Panc1 (cell line): ENCODE data around the gene SCN1B. TPM values are rescaled to one million over a fixed set of nuclear protein-coding genes. Genes with fewer than 3 reads are reported as not detected.
A peak's percentile ranks its signal among the peaks of the same experiment; 100 is the strongest.

Experiments
- ATAC-seq: fragments of 200-7000 bp; cut with Tn5 transposase; 2 replicates; pipeline ENCODE4 v1.9.1; 2020; ENCODE audit warnings: mild to moderate bottlenecking, moderate library complexity
- BruUV-seq: library from RNA; stranded (reverse); fragments of 400-500 nt; replicated peaks from 2 replicates; lab custom pipeline; 2021; lab: Mats Ljungman, UMichigan
- CTCF ChIA-PET: fragments of 300-600 bp; sonication (Branson Sonifier 250); formaldehyde crosslinking; loops from one replicate; lab custom pipeline; 2022; ENCODE audit warnings: antibody characterized with exemption; lab: Charles Lee
- POLR2A ChIA-PET: fragments of 300-600 bp; sonication (Branson Sonifier 250); formaldehyde crosslinking; loops from one replicate; lab custom pipeline; 2022; ENCODE audit warnings: antibody characterized with exemption; lab: Charles Lee
- DNase-seq: peaks from one replicate; pipeline ENCODE4 v3.0.0-alpha.2; 2010; ENCODE audit warnings: low read depth, low spot score
- H3K27ac ChIP-seq: 2 replicates; pipeline ENCODE4 v1.5.1; 2011; ENCODE audit warnings: mild to moderate bottlenecking, low read length, inconsistent platforms
- H3K27me3 ChIP-seq: fragments of 200-500 bp; sonication (Bioruptor generic); 2 replicates; pipeline ENCODE4 v1.6.0; 2014; ENCODE audit warnings: low read length, inconsistent platforms; ENCODE audit not compliant: control insufficient read depth, insufficient read depth
- H3K36me3 ChIP-seq: fragments of 200-500 bp; sonication (Bioruptor generic); 2 replicates; pipeline ENCODE4 v1.5.1; 2014; ENCODE audit warnings: inconsistent platforms, mild to moderate bottlenecking, low read length, moderate library complexity; ENCODE audit not compliant: control insufficient read depth, insufficient read depth
- H3K4me1 ChIP-seq: 2 replicates; pipeline ENCODE4 v1.5.1; 2011; ENCODE audit warnings: inconsistent platforms, mild to moderate bottlenecking, low read length, moderate library complexity; ENCODE audit not compliant: control insufficient read depth, insufficient read depth
- H3K4me3 ChIP-seq, 2 experiments: 2 replicates each; pipeline ENCODE4 v1.5.1; 2011 to 2012; ENCODE audit warnings: low read depth in 2 of 2, low read length in 2 of 2, mild to moderate bottlenecking in 2 of 2, inconsistent platforms in 1 of 2, moderate library complexity in 1 of 2
- H3K9me3 ChIP-seq: fragments of 200-500 bp; sonication (Bioruptor generic); 2 replicates; pipeline ENCODE4 v1.5.1; 2014; ENCODE audit warnings: low read depth, mild to moderate bottlenecking, inconsistent platforms, low read length, moderate library complexity; ENCODE audit not compliant: control insufficient read depth, insufficient read depth
- CTCF ChIP-seq: fragments of 450-650 bp; IDR thresholded peaks from 2 replicates; pipeline ENCODE4 v1.5.1; 2017; ENCODE audit warnings: mild to moderate bottlenecking
- POLR2AphosphoS5 ChIP-seq: IDR thresholded peaks from 2 replicates; pipeline ENCODE4 v1.6.1; 2012; ENCODE audit warnings: mild to moderate bottlenecking, low read depth, low read length, moderate library complexity
- REST ChIP-seq, 2 experiments: IDR thresholded peaks; 2 replicates each; pipeline ENCODE4 v1.6.1; 2011 to 2012; ENCODE audit warnings: low read depth in 2 of 2, control low read depth in 1 of 2, low read length in 1 of 2, mild to moderate bottlenecking in 1 of 2, moderate library complexity in 1 of 2; ENCODE audit not compliant: insufficient read depth in 1 of 2
- SIN3A ChIP-seq: IDR thresholded peaks from 2 replicates; pipeline ENCODE4 v1.6.1; 2012; ENCODE audit warnings: low read depth, mild to moderate bottlenecking, low read length, moderate library complexity, borderline replicate concordance; ENCODE audit not compliant: insufficient read depth
- TCF7L2 ChIP-seq: IDR thresholded peaks from 2 replicates; pipeline ENCODE4 v1.6.1; 2011; ENCODE audit warnings: mild to moderate bottlenecking, low read depth, low read length, inconsistent platforms
- in situ Hi-C: cut with HindIII; loops from 2 replicates; pipeline ENCODE4 v1.10.0; 2016; ENCODE audit warnings: low sequenced_read_pairs, low pct_unique_long_range_greater_than_20kb
- intact Hi-C: fragments of 100-400 bp; cut with micrococcal nuclease; formaldehyde crosslinking; loops from one replicate; pipeline ENCODE4 v1.10.0; 2022; ENCODE audit not compliant: unreplicated experiment
- total RNA-seq: library from RNA; stranded (reverse); gene quantifications from one replicate; pipeline ENCODE4 v1.2.1, GENCODE V29; 2021; ENCODE audit not compliant: unreplicated experiment

SCN1B gene
- total RNA-seq, 1 experiment from 2014 or later = 4.6 TPM

GRCh38 chr19:35031072-35031881 is 1.0 kb downstream of the SCN1B start:
- DNase-seq = no peak
- Histone ChIP-seq H3K27ac (no peak overlapping the region), H3K9me3 (no peaks in the 10 kb centered on the region), H3K27me3 (peaks cover 3% of the 10 kb centered on the region; the same call in 1 of the 2 replicates), H3K4me3 (peak overlapping the region; percentile 37 to 42), H3K4me1 (peaks cover 9% of the 10 kb centered on the region), H3K36me3 (no peaks in the 10 kb centered on the region; the same call in 1 of the 2 replicates)
- in situ Hi-C loops = no loop called here
- ChIA-PET POLR2A (interaction anchor here (0.5 to 0.6 kb wide), 2 partner anchors 8 to 36 kb away, joined by 9 to 14 read pairs; no protein-coding TSS in a partner anchor), CTCF (interaction anchor here (0.7 kb wide), 1 partner anchor 63 kb away, joined by 3 read pairs; no protein-coding TSS in a partner anchor)
- peak; percentile 20 for ATAC-seq
- no peak for TF ChIP-seq CTCF
- no peak for TF ChIP-seq TCF7L2
- TF ChIP-seq REST (IDR thresholded peaks at IDR 0.05; ENCODE audit: insufficient read depth in 1 of 2, low read depth in 2 of 2, low read length in 1 of 2) = no peak
- TF ChIP-seq SIN3A = no peak
- no peak for TF ChIP-seq POLR2AphosphoS5
- intact Hi-C loops = no loop called here
- BruUV-seq = no TSS peak

- ChIA-PET CTCF (interaction anchor here (0.6 to 0.7 kb wide), 4 partner anchors 12 to 29 kb away, joined by 6 to 12 read pairs (median 9); no protein-coding TSS in a partner anchor), POLR2A (interaction anchor here (0.5 kb wide), 1 partner anchor 7 kb away, joined by 9 read pairs; no protein-coding TSS in a partner anchor)
- in situ Hi-C loops = no loop called here
- no TSS peak for BruUV-seq
- Histone ChIP-seq H3K27me3 (peaks cover 3% of the 10 kb centered on the region; the same call in 1 of the 2 replicates), H3K27ac (no peak overlapping the region), H3K36me3 (no peaks in the 10 kb centered on the region; the same call in 1 of the 2 replicates), H3K9me3 (no peaks in the 10 kb centered on the region), H3K4me1 (peaks cover 9% of the 10 kb centered on the region), H3K4me3 (no peak overlapping the region)
- ATAC-seq (no peak), DNase-seq (no peak)
- intact Hi-C loops = no loop called here
- TF ChIP-seq TCF7L2 (no peak), SIN3A (no peak), CTCF (no peak), REST (IDR thresholded peaks at IDR 0.05; ENCODE audit: insufficient read depth in 1 of 2, low read depth in 2 of 2, low read length in 1 of 2) (no peak), POLR2AphosphoS5 (no peak)
Observed at GRCh38 chr19:35032356-35032865, 2.1 kb downstream of the SCN1B start.
